ENCODE results near the gene RTKN. TPM values are rescaled to one million over a fixed set of nuclear protein-coding genes. Genes with fewer than 3 reads are reported as not detected.
A peak's percentile ranks its signal among the peaks of the same experiment; 100 is the strongest.

Gene RTKN
- total and polyA plus RNA-seq, 4 donors, result 27.8 to 98.0 (median 73.0) TPM

DNA sequence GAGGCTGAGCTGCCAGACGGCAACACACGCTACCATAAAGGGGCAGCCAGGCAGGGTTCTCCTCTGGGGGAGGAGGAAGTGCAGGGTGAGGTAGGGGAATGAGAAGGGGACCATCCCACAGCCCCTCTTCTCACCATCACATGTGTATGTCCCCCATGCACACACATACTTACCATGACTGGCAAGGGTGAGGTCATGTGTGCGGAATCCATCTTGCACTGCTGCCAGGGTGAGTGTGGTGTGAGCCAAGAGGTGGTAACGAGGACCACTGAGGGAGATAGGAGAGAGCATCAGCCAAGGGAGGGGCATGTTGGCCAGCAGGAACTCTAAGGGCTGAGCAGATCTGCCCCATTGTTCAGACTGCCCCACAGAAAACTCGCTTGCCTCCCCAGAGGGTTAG, 13.1 kb downstream of the RTKN start:
- peaks cover 9 to 42% (median 40%) of the 10 kb centered on the region in 4 donors for H3K4me1 ChIP-seq (ENCODE audit: control insufficient read depth in 4 of 4, insufficient read depth in 4 of 4, low read length in 3 of 4)
- DNase-seq (ENCODE audit: low spot score), result no peak

More for the DNA sequence above, 13.1 kb downstream of the RTKN start:
- no peaks in the 10 kb centered on the region for H3K9me3 ChIP-seq (ENCODE audit: control insufficient read depth in 4 of 4, low read length in 3 of 4)
- H3K9ac ChIP-seq (ENCODE audit: low read depth in 1 of 2, low read length in 2 of 2), result no peak overlapping the region
- no peak for TF ChIP-seq JUND (IDR thresholded peaks at IDR 0.05)
- no peak for TF ChIP-seq RXRA (IDR thresholded peaks at IDR 0.05)
- TF ChIP-seq GABPA (IDR thresholded peaks at IDR 0.05 in 1 of 2, conservative IDR thresholded peaks at IDR 0.05 in 1 of 2), result no peak
- TF ChIP-seq EGR1 (IDR thresholded peaks at IDR 0.05; ENCODE audit: low read depth in 2 of 2), result no peak
- no peak for TF ChIP-seq REST (IDR thresholded peaks at IDR 0.05)
- no peak for TF ChIP-seq CTCF (IDR thresholded peaks at IDR 0.05; ENCODE audit: low read depth, low read length, missing input control)
- no peak for TF ChIP-seq NR2F2 (IDR thresholded peaks at IDR 0.05)
- TF ChIP-seq MAX (IDR thresholded peaks at IDR 0.05), result no peak
- TF ChIP-seq HNF4A (conservative IDR thresholded peaks at IDR 0.05), result no peak
- no peak for TF ChIP-seq YY1 (IDR thresholded peaks at IDR 0.05)
- TF ChIP-seq HNF4G (IDR thresholded peaks at IDR 0.05), result no peak
- TF ChIP-seq RAD21 (IDR thresholded peaks at IDR 0.05), result no peak
- TF ChIP-seq, protein P1, sequence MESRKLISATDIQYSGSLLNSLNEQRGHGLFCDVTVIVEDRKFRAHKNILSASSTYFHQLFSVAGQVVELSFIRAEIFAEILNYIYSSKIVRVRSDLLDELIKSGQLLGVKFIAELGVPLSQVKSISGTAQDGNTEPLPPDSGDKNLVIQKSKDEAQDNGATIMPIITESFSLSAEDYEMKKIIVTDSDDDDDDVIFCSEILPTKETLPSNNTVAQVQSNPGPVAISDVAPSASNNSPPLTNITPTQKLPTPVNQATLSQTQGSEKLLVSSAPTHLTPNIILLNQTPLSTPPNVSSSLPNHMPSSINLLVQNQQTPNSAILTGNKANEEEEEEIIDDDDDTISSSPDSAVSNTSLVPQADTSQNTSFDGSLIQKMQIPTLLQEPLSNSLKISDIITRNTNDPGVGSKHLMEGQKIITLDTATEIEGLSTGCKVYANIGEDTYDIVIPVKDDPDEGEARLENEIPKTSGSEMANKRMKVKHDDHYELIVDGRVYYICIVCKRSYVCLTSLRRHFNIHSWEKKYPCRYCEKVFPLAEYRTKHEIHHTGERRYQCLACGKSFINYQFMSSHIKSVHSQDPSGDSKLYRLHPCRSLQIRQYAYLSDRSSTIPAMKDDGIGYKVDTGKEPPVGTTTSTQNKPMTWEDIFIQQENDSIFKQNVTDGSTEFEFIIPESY (IDR thresholded peaks at IDR 0.05), result no peak
- TF ChIP-seq, protein P2, sequence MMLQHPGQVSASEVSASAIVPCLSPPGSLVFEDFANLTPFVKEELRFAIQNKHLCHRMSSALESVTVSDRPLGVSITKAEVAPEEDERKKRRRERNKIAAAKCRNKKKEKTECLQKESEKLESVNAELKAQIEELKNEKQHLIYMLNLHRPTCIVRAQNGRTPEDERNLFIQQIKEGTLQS (IDR thresholded peaks at IDR 0.05), result no peak
- no peak for TF ChIP-seq TAF1 (conservative IDR thresholded peaks at IDR 0.05)
- peaks cover 10 to 53% (median 37%) of the 10 kb centered on the region in 4 donors for H3K36me3 ChIP-seq (ENCODE audit: control insufficient read depth in 4 of 4, insufficient read depth in 3 of 4, low read depth in 1 of 4, low read length in 3 of 4)
- peak overlapping the region; percentile 21 to 80 for H3K27ac ChIP-seq (ENCODE audit: low read depth in 1 of 2, low read length in 2 of 2)
- WGBS, result 93% methylated on average over 5 of the region's 5 CpGs
- no peaks in the 10 kb centered on the region for H3K27me3 ChIP-seq (ENCODE audit: control insufficient read depth in 4 of 4, insufficient read depth in 4 of 4, low read length in 3 of 4)
- no peak overlapping the region for H3K4me3 ChIP-seq (ENCODE audit: low read depth in 1 of 3, low read length in 3 of 3)

Measured in liver (tissue), 9 donors.